SK-MEL-5 (cell line): Measurements from ENCODE around the gene SNTG2. TPM values are rescaled to one million over a fixed set of nuclear protein-coding genes. Genes with fewer than 3 reads are reported as not detected.
A peak's percentile ranks its signal among the peaks of the same experiment; 100 is the strongest.

Source experiments
- DNase-seq: peaks from one replicate; pipeline ENCODE4 v3.0.0-alpha.2; 2016; ENCODE audit warnings: low read depth, low spot score
- in situ Hi-C: cut with HindIII; loops from 2 replicates; pipeline ENCODE4 v1.10.0; 2016; ENCODE audit warnings: low sequenced_read_pairs, high pct_unique_total_duplicates, low pct_unique_long_range_greater_than_20kb
- total RNA-seq: library from RNA; depleted of rRNA; stranded (reverse); fragments of >200 nt; shearing (Covaris generic); gene quantifications from 2 replicates; pipeline ENCODE4 v1.2.3, GENCODE V29; 2014

Gene SNTG2
- total RNA-seq, 1 experiment from 2014 or later: not detected

GRCh38 chr2:923832-924601 is 26.6 kb upstream of the SNTG2 start:
- DNase-seq: no peak
- in situ Hi-C loops: no loop called here

- no peak for DNase-seq
- in situ Hi-C loops: no loop called here
These were observed 25.9 kb upstream of the SNTG2 start for GRCh38 chr2:924701-925100.

- in situ Hi-C loops: no loop called here
- no peak for DNase-seq
These were observed 25.3 kb upstream of the SNTG2 start for GRCh38 chr2:925309-925708.

GRCh38 chr2:925711-926110 is 24.9 kb upstream of the SNTG2 start:
- DNase-seq: no peak
- in situ Hi-C loops: no loop called here

DNA sequence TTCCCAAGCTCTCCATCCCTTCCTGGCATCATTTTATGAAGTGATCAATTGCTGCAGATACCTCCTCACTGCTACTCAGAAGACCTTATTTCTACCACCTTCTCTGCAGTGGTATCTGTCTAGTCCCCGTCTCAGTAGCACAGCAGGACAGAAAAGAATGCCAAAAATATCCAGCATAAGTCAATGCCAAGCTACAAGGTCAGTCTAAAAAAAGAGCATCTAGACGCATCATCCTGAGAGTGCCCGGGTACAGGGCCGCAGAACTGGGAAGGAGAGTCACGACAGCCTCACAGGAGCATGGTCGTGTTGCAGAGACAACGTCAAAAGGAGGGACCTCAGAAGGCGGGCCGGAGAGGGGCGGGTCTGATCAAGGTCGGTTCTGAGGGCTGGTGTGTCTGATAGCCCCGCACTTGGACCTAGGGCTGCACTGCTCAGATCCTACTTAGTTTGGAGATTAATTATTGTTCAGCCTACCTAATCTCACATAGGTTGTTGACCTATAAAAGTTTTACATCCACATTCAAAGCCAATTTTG is 24.3 kb upstream of the SNTG2 start:
- in situ Hi-C loops: no loop called here

DNA sequence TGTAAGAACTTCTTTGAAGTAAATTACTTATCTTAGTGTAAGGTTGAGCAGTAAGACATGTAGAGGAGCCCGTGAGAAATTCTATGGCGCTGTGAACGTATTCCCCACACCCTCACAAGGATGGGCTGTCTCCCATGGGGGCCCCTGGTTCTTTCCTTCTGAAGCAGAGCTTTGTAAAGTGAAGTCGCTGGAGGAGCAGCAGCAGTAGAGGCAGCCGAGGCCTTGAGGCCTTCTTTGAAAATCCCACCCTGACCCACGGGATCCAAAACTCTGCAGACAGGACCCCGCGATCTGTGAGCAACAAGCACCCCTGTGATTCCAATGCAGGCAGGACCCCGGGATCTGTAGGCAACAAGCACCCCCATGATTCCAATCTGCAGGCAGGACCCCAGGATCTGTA is 23.8 kb upstream of the SNTG2 start:
- no peak for DNase-seq
- in situ Hi-C loops: no loop called here

More for the DNA sequence above, 24.3 kb upstream of the SNTG2 start:
- no peak for DNase-seq

DNA sequence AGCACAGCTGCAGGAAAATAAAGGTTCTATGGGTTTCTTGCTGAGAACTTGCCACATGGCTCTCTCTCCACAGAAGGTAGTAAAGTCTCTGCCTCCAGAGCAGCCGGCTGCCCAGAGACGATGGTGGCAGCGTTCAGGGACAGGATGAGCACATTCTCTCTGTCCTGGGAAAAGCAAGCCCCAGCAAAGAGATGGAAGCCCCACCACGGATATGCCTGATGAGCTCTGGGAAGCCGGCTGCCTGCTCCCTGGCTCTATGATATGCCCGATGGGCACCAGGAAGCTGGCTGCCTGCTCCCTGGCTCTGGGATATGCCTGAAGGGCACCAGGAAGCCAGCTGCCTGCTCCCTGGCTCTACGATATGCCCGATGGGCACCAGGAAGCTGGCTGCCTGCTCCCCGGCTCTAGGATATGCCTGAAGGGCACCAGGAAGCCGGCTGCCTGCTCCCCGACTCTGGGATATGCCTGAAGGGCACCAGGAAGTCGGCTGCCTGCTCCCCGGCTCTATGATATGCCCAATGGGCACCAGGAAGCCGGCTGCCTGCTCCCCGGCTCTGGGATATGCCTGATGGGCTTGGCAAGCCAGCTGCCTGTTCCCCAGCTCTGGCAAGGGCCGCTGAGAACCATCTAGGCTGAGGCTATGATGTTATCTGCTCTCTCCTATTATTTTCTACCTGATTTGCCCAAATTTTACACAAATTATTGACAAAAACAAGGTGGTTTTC is 21.5 kb upstream of the SNTG2 start:
- DNase-seq: no peak

GRCh38 chr2:929925-930324 is 20.7 kb upstream of the SNTG2 start:
- in situ Hi-C loops: no loop called here
- no peak for DNase-seq

More for the DNA sequence above, 21.5 kb upstream of the SNTG2 start:
- in situ Hi-C loops: no loop called here

GRCh38 chr2:930935-931334 is 19.7 kb upstream of the SNTG2 start:
- no peak for DNase-seq
- in situ Hi-C loops: no loop called here

- in situ Hi-C loops: no loop called here
- no peak for DNase-seq
These were observed 18.1 kb upstream of the SNTG2 start for GRCh38 chr2:932320-933115.

GRCh38 chr2:933734-934295 is 16.8 kb upstream of the SNTG2 start:
- in situ Hi-C loops: no loop called here

GRCh38 chr2:937530-937929 is 13.1 kb upstream of the SNTG2 start:
- in situ Hi-C loops: no loop called here
- DNase-seq: peak; percentile 22

More at GRCh38 chr2:933734-934295, 16.8 kb upstream of the SNTG2 start:
- DNase-seq: no peak

DNA sequence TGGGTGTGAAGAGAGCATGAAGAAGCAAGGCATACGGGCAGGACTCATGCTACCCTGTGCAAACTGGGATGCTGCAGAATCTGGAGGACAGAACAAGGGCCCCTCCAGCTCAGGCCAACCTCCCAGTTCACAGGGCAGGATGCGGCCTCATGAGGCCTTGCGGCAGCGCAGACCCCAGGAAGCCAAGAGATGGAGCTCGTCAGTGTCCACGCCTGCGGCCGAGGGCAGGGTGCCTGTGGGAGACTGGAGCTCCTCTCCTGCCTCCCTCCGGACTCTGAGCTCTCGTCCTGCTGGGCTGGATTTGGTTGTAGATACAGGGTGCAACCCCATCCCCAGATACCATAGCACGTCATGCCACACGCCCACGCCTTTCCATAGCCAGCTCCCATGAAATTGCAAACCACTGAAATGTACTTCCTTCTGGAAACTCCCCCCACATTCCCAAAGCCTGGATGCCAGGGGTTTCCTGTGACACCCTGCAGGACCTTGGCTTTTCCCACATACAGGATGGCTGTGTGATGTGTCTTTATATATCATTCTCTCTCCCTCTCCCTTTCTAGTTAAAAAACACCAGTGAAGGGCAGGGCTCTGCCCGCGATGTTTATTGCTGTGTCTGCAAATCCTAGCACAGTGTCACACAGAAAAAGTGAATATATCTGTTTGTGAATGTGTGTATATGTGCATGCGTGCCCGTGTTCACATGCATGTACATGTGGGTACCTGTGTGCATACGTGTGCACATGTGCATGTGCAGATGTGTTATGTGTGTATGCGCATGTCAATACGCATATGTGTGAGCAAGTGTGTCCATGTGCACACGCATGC is 12.3 kb upstream of the SNTG2 start:
- in situ Hi-C loops: no loop called here
- no peak for DNase-seq

DNA sequence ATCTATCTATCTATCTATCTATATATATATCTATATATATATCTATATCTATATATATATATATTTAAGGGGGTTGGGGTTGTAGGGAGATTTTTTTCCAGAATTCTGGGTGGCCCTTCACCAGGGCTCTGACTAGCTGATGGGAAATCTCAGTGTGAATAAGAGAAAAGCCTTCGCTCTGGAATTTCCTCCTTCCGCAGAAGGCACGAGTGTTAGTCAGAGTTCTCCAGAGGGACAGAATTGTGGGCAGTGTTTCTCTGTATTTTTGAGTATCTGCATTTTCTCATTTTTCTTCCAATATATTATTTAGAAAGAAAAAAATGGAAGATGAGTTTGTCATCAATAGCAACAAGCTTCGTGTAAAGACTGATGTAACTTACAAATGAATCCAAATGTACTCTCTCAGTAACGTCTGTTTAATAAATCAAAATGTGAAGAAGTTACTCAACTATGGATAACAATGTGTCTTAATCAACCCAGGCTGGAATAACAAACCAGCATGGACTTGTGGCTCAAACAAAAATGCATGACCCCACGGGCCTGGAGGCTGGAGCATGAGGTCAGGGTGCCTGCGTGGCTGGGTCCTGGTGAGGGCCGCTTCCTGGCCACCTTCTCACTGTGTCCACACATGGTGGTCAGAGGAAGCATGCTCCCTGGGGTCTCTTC is 10.6 kb upstream of the SNTG2 start:
- no peak for DNase-seq
- in situ Hi-C loops: no loop called here

DNA sequence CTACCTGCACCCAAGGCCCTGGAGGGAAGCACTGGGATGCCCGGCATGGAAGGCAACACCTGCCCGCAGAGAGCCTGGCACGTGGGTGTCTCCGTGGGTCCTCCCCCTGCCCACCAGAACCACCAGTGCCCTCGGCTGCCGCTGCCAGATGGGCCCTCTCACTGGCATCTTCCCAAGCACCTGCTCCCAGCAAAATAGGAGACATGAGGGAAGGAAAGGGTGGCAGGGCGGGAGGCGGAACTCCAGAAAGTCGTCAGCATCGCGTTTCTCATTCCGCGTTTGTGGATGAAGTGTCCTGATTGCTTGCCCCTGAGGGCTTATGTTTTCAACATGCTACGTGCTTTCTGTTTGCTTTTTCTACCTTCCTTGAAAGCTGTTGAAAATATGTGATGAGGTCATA is 8.8 kb upstream of the SNTG2 start:
- in situ Hi-C loops: no loop called here
- DNase-seq: no peak

DNA sequence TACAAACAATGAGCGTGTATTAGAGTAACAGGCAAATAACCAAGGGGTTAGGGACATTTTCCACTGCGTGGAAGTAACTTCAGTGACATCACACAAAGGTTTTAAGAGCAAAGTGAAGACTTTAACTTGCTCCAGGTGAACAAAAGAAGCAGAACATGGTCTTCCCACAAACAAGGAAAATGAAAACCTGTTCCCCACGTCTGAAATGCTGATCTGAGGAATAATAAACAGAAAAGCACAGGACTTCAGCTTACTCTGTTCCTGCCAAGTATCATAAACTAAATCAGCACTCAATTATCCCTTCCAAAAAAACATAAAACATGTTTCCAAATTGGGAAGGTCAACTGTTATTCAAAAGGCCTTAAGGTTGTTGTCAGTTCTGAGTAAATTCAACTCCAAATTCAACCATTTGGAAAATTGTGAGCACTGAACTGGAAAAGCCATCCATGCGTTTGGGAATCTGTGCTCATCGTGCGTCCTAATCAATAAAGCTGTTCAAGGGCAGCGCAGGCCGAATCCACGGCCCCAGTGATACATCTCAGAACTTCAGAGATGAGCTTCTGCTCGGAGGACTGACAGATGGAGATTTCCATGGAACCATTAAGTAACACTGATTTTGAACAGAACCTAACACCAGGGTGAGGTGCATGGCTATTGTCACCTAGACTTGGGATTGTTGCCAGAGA is 7.7 kb upstream of the SNTG2 start:
- in situ Hi-C loops: no loop called here
- DNase-seq: no peak
